Heart left ventricle (tissue), 16 donors: ENCODE data around the gene CCDC9. TPM values are rescaled to one million over a fixed set of nuclear protein-coding genes. Genes with fewer than 3 reads are reported as not detected.
A peak's percentile ranks its signal among the peaks of the same experiment; 100 is the strongest.

Experiments used
- ATAC-seq, 4 donors: fragments of 200-7000 bp; cut with Tn5 transposase; one replicate each; pipeline ENCODE4 v1.9.1; 2020 to 2022; ENCODE audit warnings: moderate library complexity in 4 of 4, mild to moderate bottlenecking in 3 of 4, moderate number of reproducible peaks in 1 of 4
- DNase-seq, 5 donors: peaks; one replicate each; pipeline ENCODE4 v3.0.0-alpha.2; 2020
- H3K27ac ChIP-seq, 12 donors: fragments of 200-600 bp; sonication (generic) in 4 of 12; one replicate each; pipeline versions ENCODE4 v1.5.0 to v1.8.0; 2016 to 2022; ENCODE audit warnings: mild to moderate bottlenecking in 2 of 12
- H3K27me3 ChIP-seq, 9 donors: fragments of 200-600 bp; sonication (generic) in 2 of 9; one replicate each; pipeline versions ENCODE4 v1.5.1 to v1.8.0; 2016 to 2022; ENCODE audit warnings: mild to moderate bottlenecking in 3 of 9
- H3K36me3 ChIP-seq, 9 donors: fragments of 200-600 bp; sonication (generic) in 2 of 9; one replicate each; pipeline versions ENCODE4 v1.5.0 to v1.8.0; 2018 to 2022; ENCODE audit warnings: mild to moderate bottlenecking in 2 of 9
- H3K4me1 ChIP-seq, 12 donors: fragments of 200-600 bp; sonication (generic) in 4 of 12; one replicate each; pipeline versions ENCODE4 v1.5.0 to v1.8.0; 2016 to 2022; ENCODE audit warnings: mild to moderate bottlenecking in 3 of 12
- H3K4me3 ChIP-seq, 12 donors: fragments of 200-600 bp; sonication (generic) in 4 of 12; one replicate each; pipeline versions ENCODE4 v1.5.0 to v1.8.0; 2017 to 2022; ENCODE audit warnings: mild to moderate bottlenecking in 9 of 12, moderate library complexity in 4 of 12
- H3K9me3 ChIP-seq, 12 donors: fragments of 200-600 bp; sonication (generic) in 4 of 12; one replicate each; pipeline versions ENCODE4 v1.5.0 to v1.8.0; 2016 to 2022; ENCODE audit warnings: mild to moderate bottlenecking in 1 of 12
- CTCF ChIP-seq, 12 donors: fragments of 200-600 bp; sonication (generic) in 4 of 12; IDR thresholded peaks; one replicate each; pipeline versions ENCODE4 v1.5.0 to v1.8.0; 2018 to 2022; ENCODE audit warnings: antibody characterized with exemption in 12 of 12, mild to moderate bottlenecking in 5 of 12
- POLR2A ChIP-seq, 2 donors: fragments of 450-650 bp; IDR thresholded peaks; one replicate each; pipeline ENCODE4 v1.6.1; 2017; ENCODE audit warnings: antibody characterized with exemption in 2 of 2, mild to moderate bottlenecking in 2 of 2, moderate library complexity in 2 of 2
- WGBS, 4 donors: extraction: QIAGEN DNeasy Blood & Tissue Kit in 2 of 4; methylation state at CpG; one replicate each; pipeline versions ENCODE4 v1.1.5 to v1.1.7; 2013 to 2018; 5-methylcytosine and 5-hydroxymethylcytosine counted together
- intact Hi-C, 10 donors: fragments of 100-400 bp; cut with DNase I; formaldehyde crosslinking; loops; one replicate each; pipeline versions ENCODE4 v1.11.1 to v1.14.2; 2022
- polyA plus RNA-seq, 2 donors: library from polyadenylated mRNA; stranded (reverse); fragments of 200-250 nt; gene quantifications; one replicate each; pipeline ENCODE4 v1.2.3, GENCODE V29; 2013
- total RNA-seq, 9 donors: library from RNA; depleted of rRNA in 2 of 9; stranded (reverse); fragments of >200 nt in 2 of 9; fragmentation: NEBNext Ultra II Directional in 3 of 9; extraction: Animal tissue kit (Norgen Biotek cat#: 25700) in 3 of 9; gene quantifications; one replicate each; pipeline versions ENCODE4 v1.1.0 to v1.2.4, GENCODE V29; 2016 to 2023
- donor health status: ischemic (EF 13 %, LVEDD 7.1; RV severe dilation, severe dysfunction).
- donor health status: healthy with polysubstance abuse.
- donor health status: DM: no; HTN: yes; CAD: no.
- donor health status: DM: no; HTN: no; CAD: no.
- donor health status: ischemic (EF 25% LVEDD 6.9; RV normal size, moderate dysfunction).
- donor health status: ischemic (EF 25% LVEDD 5.7; RV mildly dilated, moderate dysfunction).
- donor health status: healthy.
- donor health status: DM: yes; HTN: yes; CAD: no.
- donor health status: ischemic (EF 35%, LVEDD 5.7; RV mildly dilated, moderate dysfunction).
- donor health status: nonischemic (EF 11% LVEDD 7.7; RV severe dilation, severe dysfunction).
- donor health status: DM: yes; HTN: yes; CAD: no.
- donor health status: PGD.
- donor health status: ischemic (EF 29% LVEDD 5.4; RV normal size, mild dysfunction).
- donor health status: nonischemic (EF 23%, LVEDD 6.1; RV moderate dilation, normal function).

The CCDC9 gene
- total and polyA plus RNA-seq, 11 donors: 6.7 to 33.3 (median 15.5) TPM

GRCh38 chr19:47312366-47313006 is 56.2 kb downstream of the CCDC9 start:
- ATAC-seq (no peak), DNase-seq (no peak)
- Histone ChIP-seq H3K36me3 (peaks cover 0 to 12% (median 0%) of the 10 kb centered on the region in 9 donors), H3K4me1 (peaks cover 0 to 54% (median 0%) of the 10 kb centered on the region in 12 donors), H3K4me3 (peak overlapping the region in 1 of 12 donors; percentile 64), H3K27ac (peak overlapping the region in 1 of 12 donors; percentile 92), H3K27me3 (peaks cover 0 to 4% (median 0%) of the 10 kb centered on the region in 9 donors), H3K9me3 (peaks cover 0 to 5% (median 0%) of the 10 kb centered on the region in 12 donors)
- 85 to 90% (median 87%) methylated on average over 5 of the region's 5 CpGs for WGBS, 4 donors
- intact Hi-C loops: no loop called here
- TF ChIP-seq POLR2A (IDR thresholded peaks at IDR 0.05) (no peak), CTCF (IDR thresholded peaks at IDR 0.05) (no peak)

DNA sequence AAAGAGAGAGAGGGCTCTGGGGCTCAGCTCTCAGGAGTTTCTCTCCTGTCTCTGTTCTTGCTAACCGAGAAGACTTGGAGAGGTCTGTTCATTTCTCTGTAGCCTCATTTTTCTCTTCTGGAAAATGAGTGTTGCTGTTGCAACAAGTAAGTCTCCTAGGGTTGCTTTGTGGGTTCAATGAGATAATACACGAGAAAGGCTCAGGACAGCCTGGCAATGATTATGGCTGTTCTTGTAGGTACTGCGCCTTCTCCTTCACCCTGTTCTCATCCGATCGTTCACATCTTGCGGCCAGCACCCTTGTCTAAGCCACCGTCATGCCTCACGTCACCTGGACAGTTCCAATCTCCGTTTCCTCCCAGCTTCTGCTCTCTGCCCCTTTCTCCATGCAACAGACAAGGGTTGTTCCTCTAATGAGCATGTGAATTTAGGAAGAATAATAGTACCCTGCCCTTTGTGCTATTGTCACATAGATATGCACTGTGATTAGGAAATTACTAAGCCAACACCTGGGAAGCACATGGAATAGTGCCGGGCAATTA is 57.5 kb downstream of the CCDC9 start:
- Histone ChIP-seq H3K36me3 (peaks cover 0 to 12% (median 0%) of the 10 kb centered on the region in 9 donors), H3K4me3 (peak overlapping the region in 1 of 12 donors; percentile 64), H3K27ac (peak overlapping the region in 2 of 12 donors; percentile 56 to 92), H3K4me1 (peaks cover 0 to 54% (median 0%) of the 10 kb centered on the region in 12 donors), H3K9me3 (peaks cover 0 to 5% (median 0%) of the 10 kb centered on the region in 12 donors), H3K27me3 (peaks cover 0 to 4% (median 0%) of the 10 kb centered on the region in 9 donors)
- intact Hi-C loops: no loop called here
- WGBS, 4 donors: 78 to 82% (median 81%) methylated on average over 10 of the region's 10 CpGs
- no peak for ATAC-seq
- DNase-seq: no peak
- no peak for TF ChIP-seq POLR2A (IDR thresholded peaks at IDR 0.05)
- no peak for TF ChIP-seq CTCF (IDR thresholded peaks at IDR 0.05)

- Histone ChIP-seq H3K9me3 (peaks cover 0 to 5% (median 0%) of the 10 kb centered on the region in 12 donors), H3K27ac (peak overlapping the region in 5 of 12 donors; percentile 14 to 92 (median 55)), H3K27me3 (peaks cover 0 to 11% (median 0%) of the 10 kb centered on the region in 9 donors), H3K4me1 (peaks cover 0 to 54% (median 0%) of the 10 kb centered on the region in 12 donors), H3K36me3 (peaks cover 0 to 21% (median 0%) of the 10 kb centered on the region in 9 donors), H3K4me3 (peak overlapping the region in 1 of 12 donors; percentile 19)
- ATAC-seq (peak; percentile 77 to 93 (median 86)), DNase-seq (peak in 4 of 5 donors; percentile 49 to 73 (median 66))
- TF ChIP-seq CTCF (IDR thresholded peaks at IDR 0.05) (no peak), POLR2A (IDR thresholded peaks at IDR 0.05) (no peak)
- intact Hi-C loops: no loop called here
- 34 to 42% (median 39%) methylated on average over 12 of the region's 12 CpGs for WGBS, 4 donors
These were observed 58.9 kb downstream of the CCDC9 start for GRCh38 chr19:47315125-47315821.

DNA sequence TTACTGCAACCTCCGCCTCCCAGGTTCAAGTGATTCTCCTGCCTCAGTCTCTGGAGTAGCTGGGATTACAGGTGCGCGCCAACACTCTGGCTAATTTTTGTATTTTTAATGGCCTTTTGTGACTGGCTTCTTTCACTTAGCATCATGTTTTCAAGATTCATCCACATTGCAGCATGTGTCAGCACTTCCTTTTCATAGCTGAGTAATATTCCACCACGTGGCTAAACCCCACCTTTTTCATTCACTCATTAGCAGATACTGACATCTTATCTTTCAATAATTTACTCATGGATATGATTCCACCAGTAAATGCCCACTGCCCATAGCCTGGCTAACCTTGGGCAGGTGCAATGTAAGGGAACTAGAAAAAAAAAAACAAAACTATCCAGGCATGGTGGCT is 60.2 kb downstream of the CCDC9 start:
- 86 to 92% (median 88%) methylated on average over 4 of the region's 4 CpGs for WGBS, 4 donors
- TF ChIP-seq CTCF (IDR thresholded peaks at IDR 0.05): no peak
- TF ChIP-seq POLR2A (IDR thresholded peaks at IDR 0.05): no peak
- peaks cover 0 to 12% (median 0%) of the 10 kb centered on the region in 9 donors for H3K27me3 ChIP-seq
- no peak overlapping the region for H3K4me3 ChIP-seq
- H3K36me3 ChIP-seq: peaks cover 0 to 27% (median 0%) of the 10 kb centered on the region in 9 donors
- H3K4me1 ChIP-seq: peaks cover 0 to 52% (median 0%) of the 10 kb centered on the region in 12 donors
- ATAC-seq: no peak
- H3K27ac ChIP-seq: peak overlapping the region in 2 of 12 donors; percentile 27 to 59
- peaks cover 0 to 5% (median 0%) of the 10 kb centered on the region in 12 donors for H3K9me3 ChIP-seq
- intact Hi-C loops: no loop called here
- DNase-seq: no peak
